Activated naive CD8-positive, alpha-beta T cell treated with anti-CD3 and anti-CD28 coated beads for 36 hours (primary cell): ENCODE data around the gene DAW1. TPM values are rescaled to one million over a fixed set of nuclear protein-coding genes. Genes with fewer than 3 reads are reported as not detected.

Experiments
- DNase-seq: peaks from one replicate; pipeline ENCODE4 v3.0.0; 2021
- H3K27ac Mint-ChIP-seq: one replicate; pipeline ENCODE4 v1.8.0; 2022; ENCODE audit warnings: mild to moderate bottlenecking, moderate library complexity, mixed read lengths
- H3K27me3 Mint-ChIP-seq: one replicate; pipeline ENCODE4 v1.8.0; 2022; ENCODE audit warnings: mild to moderate bottlenecking, mixed read lengths
- H3K36me3 Mint-ChIP-seq: one replicate; pipeline ENCODE4 v1.8.0; 2021; ENCODE audit warnings: mild to moderate bottlenecking, mixed read lengths
- H3K4me1 Mint-ChIP-seq: one replicate; pipeline ENCODE4 v1.8.0; 2021; ENCODE audit warnings: mixed read lengths
- H3K4me3 Mint-ChIP-seq: one replicate; pipeline ENCODE4 v1.8.0; 2022; ENCODE audit warnings: mild to moderate bottlenecking, moderate library complexity, mixed read lengths
- H3K9me3 Mint-ChIP-seq: one replicate; pipeline ENCODE4 v1.8.0; 2022; ENCODE audit warnings: mixed read lengths
- total RNA-seq, 2 experiments: library from RNA; stranded (reverse); gene quantifications; one replicate each; pipeline ENCODE4 v1.2.3, GENCODE V29; 2021

The DAW1 gene
- total RNA-seq, 2 experiments from 2014 or later = not detected

DNA sequence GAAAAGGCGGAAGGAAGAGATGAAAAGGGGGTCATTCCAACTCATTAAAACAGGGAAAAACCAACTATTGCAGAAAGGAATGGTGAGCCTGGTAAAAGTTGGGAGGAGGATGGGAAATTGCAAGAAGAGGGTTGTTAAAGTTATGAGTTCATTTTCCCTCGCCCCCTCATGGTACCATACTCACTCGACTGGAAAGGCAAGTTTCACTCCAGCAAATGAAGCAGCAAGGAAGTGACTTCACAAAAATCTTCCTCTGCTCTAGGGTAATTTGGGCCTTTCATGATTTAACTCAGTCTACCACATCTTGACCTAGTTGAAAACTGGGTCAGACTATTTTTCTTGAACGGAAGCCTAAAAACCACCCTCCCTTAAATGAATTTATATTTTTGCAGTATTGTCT is 22.8 kb upstream of the DAW1 start:
- Mint-ChIP-seq H3K9me3 (peaks cover 4% of the 10 kb centered on the region), H3K4me3 (no peak overlapping the region), H3K27ac (no peak overlapping the region), H3K36me3 (no peaks in the 10 kb centered on the region), H3K27me3 (peaks cover 34% of the 10 kb centered on the region), H3K4me1 (peaks cover 2% of the 10 kb centered on the region)
- no peak for DNase-seq

DNA sequence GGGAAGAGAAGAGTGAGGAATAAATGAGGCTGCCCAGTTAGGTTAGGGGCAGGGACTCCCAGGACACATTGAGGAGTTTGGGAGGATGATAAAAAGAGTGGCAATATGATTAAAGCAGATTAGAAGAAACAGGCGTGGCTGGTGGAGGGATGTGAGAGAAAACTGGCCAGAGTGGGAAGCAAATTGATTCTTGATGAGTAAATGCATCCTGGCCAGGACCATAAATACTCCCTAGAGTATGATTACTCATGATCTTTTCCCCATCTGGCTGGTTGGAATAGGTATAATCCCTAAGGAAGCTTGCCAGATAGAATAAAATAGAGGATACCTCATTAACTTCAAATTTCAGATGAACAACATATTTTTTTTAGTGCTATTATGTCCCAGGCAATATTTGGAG is 21.5 kb upstream of the DAW1 start:
- Mint-ChIP-seq H3K27me3 (peaks cover 30% of the 10 kb centered on the region), H3K36me3 (no peaks in the 10 kb centered on the region), H3K4me3 (no peak overlapping the region), H3K9me3 (peaks cover 4% of the 10 kb centered on the region), H3K27ac (no peak overlapping the region), H3K4me1 (peaks cover 2% of the 10 kb centered on the region)
- DNase-seq = no peak

DNA sequence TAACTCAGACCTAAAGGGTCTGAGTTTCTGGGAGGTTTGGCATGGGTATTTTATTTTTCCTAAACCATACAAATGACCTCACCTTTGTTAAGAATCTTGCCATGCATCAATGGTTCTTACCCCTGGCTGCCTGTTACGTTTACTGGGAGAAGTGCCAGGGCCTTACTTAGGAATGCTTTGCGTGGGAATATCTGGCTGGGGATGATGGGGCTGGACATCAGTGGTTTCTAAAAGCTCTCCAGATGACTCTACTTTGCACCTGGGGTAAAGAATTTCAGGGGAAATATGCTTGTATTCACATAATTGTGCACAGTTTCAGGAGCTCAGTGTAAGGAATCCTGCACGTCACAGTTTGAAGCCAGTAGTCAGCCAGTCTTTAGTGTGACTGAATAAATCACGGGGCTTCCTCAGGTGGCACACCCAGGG is 18.2 kb upstream of the DAW1 start:
- Mint-ChIP-seq H3K4me1 (no peaks in the 10 kb centered on the region), H3K27ac (no peak overlapping the region), H3K4me3 (no peak overlapping the region), H3K36me3 (no peaks in the 10 kb centered on the region), H3K9me3 (no peaks in the 10 kb centered on the region), H3K27me3 (peaks cover 30% of the 10 kb centered on the region)
- DNase-seq = no peak

DNA sequence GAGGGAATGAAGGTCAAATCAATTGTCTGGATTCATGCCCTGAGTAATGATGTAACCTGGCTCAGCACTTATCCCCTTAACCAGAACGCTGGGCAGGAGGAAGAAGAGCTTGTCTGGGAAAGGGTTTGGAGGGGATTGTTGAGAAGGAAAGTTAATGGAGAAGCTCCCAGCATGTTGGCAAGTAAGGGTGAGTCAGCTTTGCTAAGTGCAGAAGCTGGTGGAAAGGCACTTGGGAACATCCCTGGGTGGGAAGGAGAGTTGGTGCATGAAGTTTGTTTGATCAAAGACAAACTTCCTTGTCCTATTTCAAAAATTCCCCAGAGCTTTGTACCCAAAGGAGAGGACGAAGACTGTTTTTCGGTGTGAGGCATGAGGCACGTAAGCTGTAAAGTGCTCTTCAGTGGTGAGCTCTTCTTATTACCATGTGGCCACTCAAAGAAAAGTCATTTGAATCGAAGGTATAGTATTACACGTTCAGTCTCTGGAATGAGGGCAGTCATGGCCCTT is 17.6 kb upstream of the DAW1 start:
- no peak overlapping the region for H3K4me3 Mint-ChIP-seq

DNA sequence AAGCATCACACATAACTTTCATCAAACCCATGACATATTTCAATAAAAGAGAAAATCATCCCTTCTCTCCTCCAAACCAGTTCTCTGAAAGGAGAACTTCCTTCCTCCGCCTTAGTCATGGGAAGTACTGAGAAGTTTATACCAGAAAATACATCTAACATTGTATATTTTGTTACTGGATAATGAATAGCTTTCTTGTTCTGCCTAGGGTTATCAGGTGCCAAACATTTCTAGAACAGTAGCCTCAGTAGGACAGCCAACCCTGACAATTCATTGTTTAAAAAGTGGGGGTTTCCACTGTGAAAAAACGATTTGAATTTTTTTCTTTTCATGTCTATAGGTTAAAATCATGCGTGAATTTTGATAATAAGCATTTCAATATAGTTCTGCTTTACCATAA is 16.0 kb upstream of the DAW1 start:
- Mint-ChIP-seq H3K4me1 (no peaks in the 10 kb centered on the region), H3K9me3 (no peaks in the 10 kb centered on the region), H3K4me3 (no peak overlapping the region), H3K36me3 (no peaks in the 10 kb centered on the region), H3K27me3 (peaks cover 30% of the 10 kb centered on the region), H3K27ac (no peak overlapping the region)
- DNase-seq = no peak

More for the DNA sequence above, 17.6 kb upstream of the DAW1 start:
- Mint-ChIP-seq H3K27me3 (peaks cover 30% of the 10 kb centered on the region), H3K4me1 (no peaks in the 10 kb centered on the region), H3K9me3 (no peaks in the 10 kb centered on the region), H3K36me3 (no peaks in the 10 kb centered on the region), H3K27ac (no peak overlapping the region)
- DNase-seq = no peak

DNA sequence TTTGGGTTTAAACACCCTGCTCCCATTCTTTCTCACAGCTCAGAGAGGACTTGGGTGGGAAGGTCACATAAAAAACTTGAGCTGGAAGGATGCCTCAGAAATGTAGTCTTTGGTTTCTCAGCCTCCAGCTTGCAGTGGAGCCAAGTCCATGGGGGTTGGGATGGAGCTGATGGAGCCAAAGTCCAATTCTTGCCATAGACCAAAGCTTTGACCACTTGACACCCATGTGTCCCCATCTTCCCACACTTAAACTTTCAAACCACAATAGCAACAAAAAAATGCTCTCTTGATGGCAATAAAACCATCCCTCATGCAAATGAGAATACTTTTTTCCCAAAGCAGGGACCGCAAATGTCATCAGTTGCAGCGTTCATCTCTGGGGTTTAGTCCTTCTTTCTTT is 14.7 kb upstream of the DAW1 start:
- Mint-ChIP-seq H3K27ac (no peak overlapping the region), H3K4me1 (no peaks in the 10 kb centered on the region), H3K36me3 (no peaks in the 10 kb centered on the region), H3K9me3 (no peaks in the 10 kb centered on the region), H3K4me3 (no peak overlapping the region), H3K27me3 (peaks cover 24% of the 10 kb centered on the region)
- DNase-seq = no peak

DNA sequence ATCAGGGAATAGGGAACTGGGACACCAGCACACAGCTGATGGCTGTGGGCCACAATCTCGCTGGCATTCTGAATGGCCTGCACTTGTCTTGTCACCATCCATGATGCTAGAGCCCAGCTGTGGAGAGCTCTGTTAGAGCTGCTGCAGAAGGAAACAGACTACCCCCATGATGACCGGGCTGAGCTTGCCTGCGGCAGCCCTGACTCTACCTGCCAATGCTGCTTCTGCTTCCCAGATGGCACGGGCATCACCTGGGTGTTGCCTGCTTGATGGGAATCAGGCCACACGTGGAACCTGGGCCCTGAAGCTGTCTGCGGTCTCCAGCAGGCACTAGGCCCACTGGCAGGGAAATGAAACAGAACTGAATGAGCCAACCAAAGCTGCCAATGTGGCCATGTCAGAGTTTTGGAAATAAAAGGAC is 11.2 kb upstream of the DAW1 start:
- Mint-ChIP-seq H3K4me3 (no peak overlapping the region), H3K4me1 (no peaks in the 10 kb centered on the region), H3K9me3 (no peaks in the 10 kb centered on the region), H3K27me3 (peaks cover 6% of the 10 kb centered on the region), H3K27ac (no peak overlapping the region), H3K36me3 (no peaks in the 10 kb centered on the region)
- DNase-seq = no peak

DNA sequence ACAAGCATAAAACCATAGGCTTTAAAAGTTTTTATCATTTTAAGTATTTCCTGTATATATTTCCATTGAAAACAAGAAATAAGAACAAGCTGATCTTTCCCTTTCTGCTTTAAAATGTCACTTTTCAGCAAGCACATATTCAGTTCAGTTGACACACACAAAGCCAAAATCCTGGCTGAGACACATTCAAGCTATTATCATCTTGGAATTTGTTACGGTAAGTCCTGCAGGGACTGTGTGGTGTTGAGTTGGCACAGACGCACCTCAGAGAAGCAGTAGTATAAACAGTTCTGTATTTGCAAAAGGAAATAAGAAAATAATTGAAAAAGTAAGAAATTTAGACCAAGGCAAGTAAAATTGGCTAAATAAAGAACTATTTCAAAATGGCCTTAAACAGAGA is 10.4 kb upstream of the DAW1 start:
- DNase-seq = no peak
- H3K4me3 Mint-ChIP-seq = no peak overlapping the region
- H3K9me3 Mint-ChIP-seq = no peaks in the 10 kb centered on the region
- no peak overlapping the region for H3K27ac Mint-ChIP-seq
- H3K27me3 Mint-ChIP-seq = peaks cover 3% of the 10 kb centered on the region
- no peaks in the 10 kb centered on the region for H3K4me1 Mint-ChIP-seq
- no peaks in the 10 kb centered on the region for H3K36me3 Mint-ChIP-seq

DNA sequence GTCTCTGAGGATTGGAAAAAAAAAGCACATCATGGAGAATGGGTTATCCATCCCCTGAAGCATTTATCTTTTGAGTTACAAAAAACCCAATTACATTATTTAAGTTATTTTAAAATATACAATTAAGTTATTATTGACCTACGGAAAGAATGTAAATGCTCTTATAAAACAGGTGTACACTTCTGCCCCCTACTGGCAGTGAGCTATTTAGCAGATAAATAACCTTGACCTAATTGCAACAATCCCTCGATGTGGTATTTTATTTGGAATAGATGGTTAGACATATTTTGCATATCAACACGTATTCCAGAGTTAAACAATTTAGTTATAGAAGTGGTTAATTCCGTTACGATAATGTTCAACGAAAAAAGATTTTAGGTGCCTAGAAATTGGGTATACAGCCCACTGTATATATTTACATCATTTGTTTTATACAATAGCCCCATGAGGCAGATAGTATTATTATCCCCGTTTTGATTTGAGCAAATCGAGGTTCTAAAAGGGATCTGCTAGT is 9.1 kb upstream of the DAW1 start:
- DNase-seq = no peak
- Mint-ChIP-seq H3K9me3 (no peaks in the 10 kb centered on the region), H3K36me3 (no peaks in the 10 kb centered on the region), H3K27me3 (peaks cover 7% of the 10 kb centered on the region), H3K27ac (no peak overlapping the region), H3K4me1 (no peaks in the 10 kb centered on the region), H3K4me3 (no peak overlapping the region)

DNA sequence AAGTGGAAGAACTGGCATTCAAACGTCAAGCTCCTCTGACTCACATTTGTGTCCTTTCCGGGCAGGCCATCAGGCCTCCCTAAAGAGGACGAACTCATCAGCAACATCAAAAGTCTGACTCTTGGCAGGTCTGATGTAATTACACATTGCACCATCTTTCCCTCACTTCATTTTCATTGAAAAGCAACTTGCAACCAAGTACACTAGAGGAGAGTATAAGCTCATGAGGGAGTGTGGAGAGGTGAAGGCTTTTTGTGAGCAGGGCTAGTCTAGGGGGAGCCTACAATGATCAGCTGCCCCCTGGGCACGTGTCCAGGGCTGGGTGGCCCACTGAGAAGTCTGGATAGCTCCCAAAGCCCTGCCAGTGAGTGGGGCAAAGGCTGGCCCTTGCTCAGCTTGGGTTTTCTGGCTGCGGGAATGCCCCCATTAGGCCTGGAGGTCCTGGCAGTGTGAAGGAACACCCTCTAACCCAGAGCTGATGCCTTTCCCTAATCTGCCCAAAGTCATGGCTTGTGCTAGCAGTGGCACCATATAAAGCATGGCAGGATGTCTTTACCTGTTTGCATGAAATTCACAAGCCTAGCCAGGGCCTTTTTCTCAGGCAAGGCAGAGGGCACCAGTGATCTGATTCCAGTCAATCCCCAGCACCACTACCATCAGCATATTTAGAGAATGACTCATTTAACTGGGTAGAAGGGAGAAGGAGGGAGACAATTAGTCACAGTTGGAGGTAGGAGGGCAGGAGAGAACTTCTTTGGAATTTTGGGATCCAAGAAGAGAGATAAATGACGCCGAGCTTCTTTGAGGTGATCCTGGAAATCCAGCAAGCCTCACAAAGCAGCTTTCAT is 8.5 kb upstream of the DAW1 start:
- peaks cover 8% of the 10 kb centered on the region for H3K27me3 Mint-ChIP-seq
- no peaks in the 10 kb centered on the region for H3K36me3 Mint-ChIP-seq

DNA sequence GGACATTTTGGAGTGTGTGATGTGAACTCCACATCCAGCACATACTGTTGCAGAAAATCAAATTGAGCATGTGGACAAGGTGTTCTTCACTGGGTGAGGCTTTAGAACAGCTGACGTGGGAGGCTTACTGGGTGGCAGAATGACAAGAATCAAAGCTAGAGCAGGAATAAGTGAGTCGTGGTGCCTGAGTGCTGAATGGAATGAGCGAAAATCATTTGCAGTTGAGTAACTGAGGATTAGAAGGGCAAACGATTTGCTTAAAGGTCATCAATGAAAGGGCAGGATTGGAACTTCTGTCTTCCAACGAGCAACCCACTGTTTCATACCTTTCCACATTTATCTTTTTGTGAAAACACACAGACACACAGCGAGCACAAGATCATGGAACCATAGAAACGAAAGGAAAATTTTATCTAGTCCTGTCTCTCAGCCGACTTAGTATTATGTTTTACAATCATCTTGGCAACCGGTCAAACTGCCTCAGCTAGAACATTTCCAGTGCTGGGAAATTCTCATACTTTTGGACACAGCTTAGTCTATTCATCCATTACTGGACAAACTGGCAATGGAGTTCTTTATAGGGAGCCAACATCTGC is 7.2 kb upstream of the DAW1 start:
- Mint-ChIP-seq H3K27me3 (peaks cover 14% of the 10 kb centered on the region), H3K4me3 (no peak overlapping the region), H3K9me3 (no peaks in the 10 kb centered on the region), H3K27ac (no peak overlapping the region), H3K36me3 (no peaks in the 10 kb centered on the region), H3K4me1 (no peaks in the 10 kb centered on the region)
- DNase-seq = no peak

More for the DNA sequence above, 8.5 kb upstream of the DAW1 start:
- Mint-ChIP-seq H3K4me1 (no peaks in the 10 kb centered on the region), H3K4me3 (no peak overlapping the region), H3K27ac (no peak overlapping the region), H3K9me3 (no peaks in the 10 kb centered on the region)
- DNase-seq = no peak

DNA sequence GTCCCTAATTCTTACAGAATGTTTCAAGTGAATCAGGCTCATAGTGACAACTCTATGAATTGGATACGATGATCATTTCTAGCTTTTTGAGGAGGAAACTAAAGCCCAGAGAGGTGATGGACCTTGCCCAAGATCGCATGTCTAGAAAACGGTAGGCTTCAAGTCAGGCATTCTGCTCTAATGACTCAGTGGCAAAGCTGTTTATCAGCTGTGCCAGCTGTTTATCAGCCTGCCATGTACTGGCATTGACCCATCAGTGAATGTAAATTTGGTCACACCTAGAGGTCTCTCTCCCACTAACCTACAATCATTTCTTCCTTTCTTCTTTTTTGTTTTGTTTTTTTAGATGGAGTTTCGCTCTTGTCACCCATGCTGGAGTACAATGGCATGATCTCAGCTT is 6.1 kb upstream of the DAW1 start:
- Mint-ChIP-seq H3K27ac (no peak overlapping the region), H3K36me3 (no peaks in the 10 kb centered on the region), H3K27me3 (peaks cover 23% of the 10 kb centered on the region), H3K4me1 (no peaks in the 10 kb centered on the region), H3K9me3 (no peaks in the 10 kb centered on the region), H3K4me3 (no peak overlapping the region)
- DNase-seq = no peak

DNA sequence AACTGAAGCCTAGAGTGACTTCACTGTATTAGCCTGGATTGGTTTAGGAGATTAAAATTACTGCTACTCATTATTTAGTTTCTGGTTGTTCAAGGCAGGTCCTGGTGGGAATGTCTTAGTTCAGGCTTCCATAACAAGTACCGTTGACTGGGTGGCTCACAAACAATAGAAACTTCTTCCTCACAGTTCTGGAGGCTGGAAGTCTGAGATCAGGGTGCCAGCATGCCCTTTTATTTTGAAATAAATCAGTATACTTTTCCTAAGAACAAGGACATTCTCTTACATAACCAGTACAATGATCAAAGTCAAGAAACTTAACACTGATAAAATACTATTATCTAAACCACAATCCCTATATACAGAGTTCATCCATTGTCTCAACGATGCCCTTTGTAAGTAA is 4.0 kb upstream of the DAW1 start:
- no peak for DNase-seq
- H3K27ac Mint-ChIP-seq = no peak overlapping the region
- H3K4me1 Mint-ChIP-seq = no peaks in the 10 kb centered on the region
- H3K36me3 Mint-ChIP-seq = no peaks in the 10 kb centered on the region
- H3K4me3 Mint-ChIP-seq = no peak overlapping the region
- peaks cover 35% of the 10 kb centered on the region for H3K27me3 Mint-ChIP-seq
- no peaks in the 10 kb centered on the region for H3K9me3 Mint-ChIP-seq

DNA sequence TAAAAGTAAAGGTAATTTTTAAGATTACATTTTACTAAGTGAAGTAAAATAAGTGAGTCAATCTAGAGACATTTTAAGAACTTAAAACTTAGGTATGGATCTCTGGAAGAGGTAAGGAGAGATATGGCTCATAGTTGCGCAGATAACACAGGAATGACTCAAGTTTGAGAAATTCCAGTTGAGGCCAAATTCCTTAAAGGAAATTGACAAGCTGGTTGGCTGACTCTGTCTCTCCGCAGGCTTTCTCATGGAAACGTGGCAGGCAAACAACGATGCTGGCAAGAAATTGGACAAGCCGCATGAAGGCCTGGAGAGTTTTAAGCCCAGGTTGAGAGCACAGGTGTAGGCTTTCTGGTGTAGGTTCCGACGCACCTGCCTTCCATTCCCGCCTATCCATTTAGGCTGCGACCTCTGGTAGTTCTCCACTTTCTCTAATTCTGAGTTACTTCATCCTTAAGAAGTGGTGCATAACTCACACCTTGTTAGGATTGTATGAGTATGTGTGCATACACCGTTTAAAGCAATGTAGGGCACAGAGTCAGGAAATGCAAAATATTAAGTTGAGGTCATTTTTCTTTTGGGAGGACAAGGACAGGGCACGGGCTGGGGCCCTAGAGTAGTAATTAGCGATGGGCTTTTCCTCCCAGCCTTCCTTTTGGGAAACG is 589 bp upstream of the DAW1 start:
- Mint-ChIP-seq H3K27me3 (peaks cover 56% of the 10 kb centered on the region), H3K36me3 (no peaks in the 10 kb centered on the region), H3K4me3 (no peak overlapping the region), H3K9me3 (no peaks in the 10 kb centered on the region), H3K4me1 (no peaks in the 10 kb centered on the region), H3K27ac (no peak overlapping the region)
- DNase-seq = no peak

DNA sequence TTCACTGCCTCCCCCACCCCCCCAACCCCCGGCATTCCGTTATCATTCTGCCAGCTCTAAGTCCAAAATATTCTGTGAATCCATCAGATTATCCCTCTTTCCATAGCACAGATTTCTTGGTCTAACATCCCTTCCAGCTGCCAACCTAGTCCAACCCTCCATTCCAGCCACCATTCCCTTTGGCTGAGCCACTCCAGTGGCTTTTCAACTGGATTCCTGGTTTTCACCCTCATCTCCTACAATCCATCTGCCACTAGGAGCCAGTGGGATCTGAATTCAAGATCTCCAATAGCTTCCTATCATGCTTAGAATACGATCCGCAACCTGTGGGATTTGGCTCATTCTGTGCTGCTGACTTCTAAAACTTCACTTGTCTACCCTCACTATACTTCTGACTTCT is 1.2 kb downstream of the DAW1 start:
- no peaks in the 10 kb centered on the region for H3K4me1 Mint-ChIP-seq
- H3K9me3 Mint-ChIP-seq = no peaks in the 10 kb centered on the region
- no peaks in the 10 kb centered on the region for H3K36me3 Mint-ChIP-seq
- no peak for DNase-seq
- H3K4me3 Mint-ChIP-seq = no peak overlapping the region
- peaks cover 55% of the 10 kb centered on the region for H3K27me3 Mint-ChIP-seq
- H3K27ac Mint-ChIP-seq = no peak overlapping the region
